ENCODE results near the gene TOR3A.

The TOR3A gene

DNA sequence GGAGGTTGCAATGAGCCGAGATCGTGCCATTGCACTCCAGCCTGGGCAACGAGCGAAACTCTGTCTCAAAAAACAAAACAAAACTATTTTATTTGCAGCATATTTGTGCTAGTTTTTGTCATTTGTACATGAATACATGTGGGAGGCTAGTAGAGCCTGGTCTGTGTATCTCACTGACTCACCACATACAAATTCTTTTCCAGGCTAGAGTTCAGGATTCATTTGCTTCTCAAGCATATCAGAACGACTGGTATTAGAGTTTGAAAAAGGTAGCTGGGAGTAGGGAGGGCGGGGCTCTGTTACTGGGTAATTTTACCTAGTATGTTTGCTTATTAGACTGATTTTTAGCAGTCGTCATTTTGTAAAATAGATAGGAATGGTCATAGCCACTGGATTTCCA is 4.5 kb upstream of the TOR3A start:
- DNase-seq (ENCODE audit: low read depth in 2 of 2) = peak; percentile 64 to 71
- TF ChIP-seq, protein P1, sequence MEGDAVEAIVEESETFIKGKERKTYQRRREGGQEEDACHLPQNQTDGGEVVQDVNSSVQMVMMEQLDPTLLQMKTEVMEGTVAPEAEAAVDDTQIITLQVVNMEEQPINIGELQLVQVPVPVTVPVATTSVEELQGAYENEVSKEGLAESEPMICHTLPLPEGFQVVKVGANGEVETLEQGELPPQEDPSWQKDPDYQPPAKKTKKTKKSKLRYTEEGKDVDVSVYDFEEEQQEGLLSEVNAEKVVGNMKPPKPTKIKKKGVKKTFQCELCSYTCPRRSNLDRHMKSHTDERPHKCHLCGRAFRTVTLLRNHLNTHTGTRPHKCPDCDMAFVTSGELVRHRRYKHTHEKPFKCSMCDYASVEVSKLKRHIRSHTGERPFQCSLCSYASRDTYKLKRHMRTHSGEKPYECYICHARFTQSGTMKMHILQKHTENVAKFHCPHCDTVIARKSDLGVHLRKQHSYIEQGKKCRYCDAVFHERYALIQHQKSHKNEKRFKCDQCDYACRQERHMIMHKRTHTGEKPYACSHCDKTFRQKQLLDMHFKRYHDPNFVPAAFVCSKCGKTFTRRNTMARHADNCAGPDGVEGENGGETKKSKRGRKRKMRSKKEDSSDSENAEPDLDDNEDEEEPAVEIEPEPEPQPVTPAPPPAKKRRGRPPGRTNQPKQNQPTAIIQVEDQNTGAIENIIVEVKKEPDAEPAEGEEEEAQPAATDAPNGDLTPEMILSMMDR (IDR thresholded peaks at IDR 0.05; ENCODE audit: low read depth, low read length) = no peak
- no peak overlapping the region for H3K4me3 ChIP-seq (replicated peaks in 1 of 2; ENCODE audit: low read depth in 2 of 2, low read length in 2 of 2)

GRCh38 chr1:179079113-179079761 is 2.6 kb upstream of the TOR3A start:
- DNase-seq (ENCODE audit: low read depth in 2 of 2) = peak; percentile 88 to 89
- TF ChIP-seq, protein P1 (IDR thresholded peaks at IDR 0.05; ENCODE audit: low read depth, low read length) = peak; percentile 58

GRCh38 chr1:179080866-179081686 is 794 bp upstream of the TOR3A start:
- no peak for DNase-seq (ENCODE audit: low read depth in 2 of 2)
- TF ChIP-seq, protein P1 (IDR thresholded peaks at IDR 0.05; ENCODE audit: low read depth, low read length) = no peak

More at GRCh38 chr1:179079113-179079761, 2.6 kb upstream of the TOR3A start:
- H3K4me3 ChIP-seq (replicated peaks in 1 of 2; ENCODE audit: low read depth in 2 of 2, low read length in 2 of 2) = no peak overlapping the region

DNA sequence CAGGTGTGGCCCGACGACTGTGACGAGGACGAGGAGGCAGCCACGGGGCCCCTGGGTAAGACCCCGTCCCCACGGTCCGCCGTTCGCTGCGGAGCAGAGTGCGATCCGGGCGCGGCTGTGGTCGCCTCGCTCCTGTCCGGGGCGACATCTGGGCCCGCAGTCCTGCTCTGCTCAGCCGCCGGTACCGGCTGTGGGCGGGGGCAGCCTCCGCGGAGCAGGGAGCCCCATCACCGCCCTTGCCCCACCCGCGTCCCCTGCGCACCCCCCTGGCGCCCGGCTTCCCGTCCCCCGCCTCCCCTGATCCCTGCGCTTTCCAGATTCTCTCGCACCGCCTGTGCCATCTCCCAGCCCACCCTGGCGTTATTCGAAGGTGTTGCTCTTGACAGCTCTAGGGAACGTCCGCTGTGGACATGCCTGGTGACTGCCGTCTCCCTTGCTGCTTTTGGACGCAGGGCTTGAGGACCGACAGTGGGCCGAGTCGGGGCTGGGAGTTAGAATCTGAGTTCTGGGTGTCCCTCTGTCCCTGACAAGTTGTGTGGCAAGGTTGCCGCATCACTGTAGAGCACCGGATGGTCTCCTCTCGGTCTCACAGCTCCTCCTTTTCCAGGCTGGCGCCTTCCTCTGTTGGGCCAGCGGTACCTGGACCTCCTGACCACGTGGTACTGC is 596 bp downstream of the TOR3A start:
- peak in 1 of 2 donors; percentile 14 for DNase-seq (ENCODE audit: low read depth in 2 of 2)
- peak overlapping the region; percentile 87 to 91 for H3K4me3 ChIP-seq (replicated peaks in 1 of 2; ENCODE audit: low read depth in 2 of 2, low read length in 2 of 2)

More at GRCh38 chr1:179080866-179081686, 794 bp upstream of the TOR3A start:
- H3K4me3 ChIP-seq (replicated peaks in 1 of 2; ENCODE audit: low read depth in 2 of 2, low read length in 2 of 2) = peak overlapping the region; percentile 87 to 91

DNA sequence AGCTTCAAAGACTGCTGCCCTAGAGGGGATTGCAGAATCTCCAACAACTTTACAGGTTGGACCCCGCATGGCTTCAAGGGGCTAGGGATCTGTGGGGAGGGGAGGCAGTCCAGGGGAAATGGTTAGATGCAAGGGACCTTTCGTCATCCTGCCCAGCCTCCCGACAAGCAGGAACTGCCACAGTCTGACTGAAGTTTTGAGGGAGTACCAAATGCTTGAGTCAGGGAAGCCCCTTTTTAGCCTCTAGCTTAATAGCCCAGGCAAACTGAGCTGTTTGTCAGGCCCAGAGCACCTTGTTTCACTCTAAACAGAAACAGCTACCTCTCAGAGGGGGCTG is 1.1 kb downstream of the TOR3A start:
- peak; percentile 22 to 41 for DNase-seq (ENCODE audit: low read depth in 2 of 2)
- TF ChIP-seq, protein P1 (IDR thresholded peaks at IDR 0.05; ENCODE audit: low read depth, low read length) = no peak
- H3K4me3 ChIP-seq (replicated peaks in 1 of 2; ENCODE audit: low read depth in 2 of 2, low read length in 2 of 2) = peak overlapping the region; percentile 87 to 91

More for the DNA sequence above, 596 bp downstream of the TOR3A start:
- TF ChIP-seq, protein P1 (IDR thresholded peaks at IDR 0.05; ENCODE audit: low read depth, low read length) = no peak

GRCh38 chr1:179083533-179083932 is 1.7 kb downstream of the TOR3A start:
- no peak for DNase-seq (ENCODE audit: low read depth in 2 of 2)
- H3K4me3 ChIP-seq (replicated peaks in 1 of 2; ENCODE audit: low read depth in 2 of 2, low read length in 2 of 2) = no peak overlapping the region
- TF ChIP-seq, protein P1 (IDR thresholded peaks at IDR 0.05; ENCODE audit: low read depth, low read length) = no peak
